ENCODE measurements around the gene DOCK10. TPM values are rescaled to one million over a fixed set of nuclear protein-coding genes. Genes with fewer than 3 reads are reported as not detected.

Gene DOCK10
- total and polyA plus RNA-seq, 2 donors (not counting 1 experiment from before 2014, with no cell fraction given): 20.8 to 26.3 TPM

GRCh38 chr2:224924631-224925030 lies 117.6 kb downstream of the DOCK10 start:
- Histone ChIP-seq H3K4me2 (ENCODE audit: extremely low read depth, insufficient read depth, low read length) (no peak overlapping the region), H3K27ac (ENCODE audit: insufficient read depth, low read length) (no peak overlapping the region), H3K4me3 (replicated peaks in 1 of 4; ENCODE audit: control extremely low read depth in 1 of 4, insufficient read depth in 1 of 4, low read depth in 3 of 4, low read length in 4 of 4) (no peak overlapping the region), H3K27me3 (ENCODE audit: control insufficient read depth, insufficient read depth, low read length) (no peaks in the 10 kb centered on the region), H3K9ac (ENCODE audit: insufficient read depth, low read length) (no peak overlapping the region), H2AFZ (ENCODE audit: low read length) (no peak overlapping the region), H3K36me3 (ENCODE audit: control insufficient read depth, insufficient read depth, low read length) (no peaks in the 10 kb centered on the region), H3K79me2 (ENCODE audit: control insufficient read depth, insufficient read depth, low read length) (no peaks in the 10 kb centered on the region), H3K9me3 (ENCODE audit: control insufficient read depth, insufficient read depth, low read depth, low read length) (no peaks in the 10 kb centered on the region), H3K4me1 (ENCODE audit: control insufficient read depth, extremely low read depth, insufficient read depth, low read length) (peaks cover 19% of the 10 kb centered on the region), H4K20me1 (ENCODE audit: control insufficient read depth, extremely low read depth, insufficient read depth, low read length) (no peaks in the 10 kb centered on the region)
- TF ChIP-seq CTCF (conservative IDR thresholded peaks at IDR 0.05 in 1 of 2, IDR thresholded peaks at IDR 0.05 in 1 of 2; ENCODE audit: low read depth in 1 of 2, low read length in 2 of 2) (no peak), EZH2 (IDR thresholded peaks at IDR 0.05; ENCODE audit: low read length, missing control alignments) (no peak)
- no peak for DNase-seq (ENCODE audit: low read depth in 2 of 2)

- Histone ChIP-seq H3K36me3 (ENCODE audit: control insufficient read depth, insufficient read depth, low read length) (peaks cover 7% of the 10 kb centered on the region), H3K4me1 (ENCODE audit: control insufficient read depth, extremely low read depth, insufficient read depth, low read length) (peaks cover 12% of the 10 kb centered on the region), H4K20me1 (ENCODE audit: control insufficient read depth, extremely low read depth, insufficient read depth, low read length) (no peaks in the 10 kb centered on the region), H3K4me2 (ENCODE audit: extremely low read depth, insufficient read depth, low read length) (no peak overlapping the region), H3K9ac (ENCODE audit: insufficient read depth, low read length) (no peak overlapping the region), H3K79me2 (ENCODE audit: control insufficient read depth, insufficient read depth, low read length) (no peaks in the 10 kb centered on the region), H3K4me3 (replicated peaks in 1 of 4; ENCODE audit: control extremely low read depth in 1 of 4, insufficient read depth in 1 of 4, low read depth in 3 of 4, low read length in 4 of 4) (no peak overlapping the region), H2AFZ (ENCODE audit: low read length) (no peak overlapping the region), H3K27me3 (ENCODE audit: control insufficient read depth, insufficient read depth, low read length) (no peaks in the 10 kb centered on the region), H3K9me3 (ENCODE audit: control insufficient read depth, insufficient read depth, low read depth, low read length) (no peaks in the 10 kb centered on the region), H3K27ac (ENCODE audit: insufficient read depth, low read length) (no peak overlapping the region)
- peak in 1 of 2 donors; percentile 50 for DNase-seq (ENCODE audit: low read depth in 2 of 2)
- TF ChIP-seq EZH2 (IDR thresholded peaks at IDR 0.05; ENCODE audit: low read length, missing control alignments) (no peak), CTCF (conservative IDR thresholded peaks at IDR 0.05 in 1 of 2, IDR thresholded peaks at IDR 0.05 in 1 of 2; ENCODE audit: low read depth in 1 of 2, low read length in 2 of 2) (no peak)
Measured at GRCh38 chr2:224922142-224922727, 120.0 kb downstream of the DOCK10 start.

- Histone ChIP-seq H3K9ac (ENCODE audit: insufficient read depth, low read length) (no peak overlapping the region), H3K4me3 (replicated peaks in 1 of 4; ENCODE audit: control extremely low read depth in 1 of 4, insufficient read depth in 1 of 4, low read depth in 3 of 4, low read length in 4 of 4) (no peak overlapping the region), H3K27me3 (ENCODE audit: control insufficient read depth, insufficient read depth, low read length) (no peaks in the 10 kb centered on the region), H3K79me2 (ENCODE audit: control insufficient read depth, insufficient read depth, low read length) (no peaks in the 10 kb centered on the region), H3K36me3 (ENCODE audit: control insufficient read depth, insufficient read depth, low read length) (peaks cover 9% of the 10 kb centered on the region), H3K9me3 (ENCODE audit: control insufficient read depth, insufficient read depth, low read depth, low read length) (no peaks in the 10 kb centered on the region), H2AFZ (ENCODE audit: low read length) (no peak overlapping the region), H3K4me1 (ENCODE audit: control insufficient read depth, extremely low read depth, insufficient read depth, low read length) (no peaks in the 10 kb centered on the region), H4K20me1 (ENCODE audit: control insufficient read depth, extremely low read depth, insufficient read depth, low read length) (no peaks in the 10 kb centered on the region), H3K27ac (ENCODE audit: insufficient read depth, low read length) (no peak overlapping the region), H3K4me2 (ENCODE audit: extremely low read depth, insufficient read depth, low read length) (no peak overlapping the region)
- DNase-seq (ENCODE audit: low read depth in 2 of 2): no peak
- TF ChIP-seq EZH2 (IDR thresholded peaks at IDR 0.05; ENCODE audit: low read length, missing control alignments) (no peak), CTCF (conservative IDR thresholded peaks at IDR 0.05 in 1 of 2, IDR thresholded peaks at IDR 0.05 in 1 of 2; ENCODE audit: low read depth in 1 of 2, low read length in 2 of 2) (no peak)
Measured at GRCh38 chr2:224919472-224920110, 122.7 kb downstream of the DOCK10 start.
